Activated naive CD8-positive, alpha-beta T cell treated with anti-CD3 and anti-CD28 coated beads for 36 hours (primary cell): ENCODE results near the gene ATP8B2. TPM values are rescaled to one million over a fixed set of nuclear protein-coding genes. Genes with fewer than 3 reads are reported as not detected.
A peak's percentile ranks its signal among the peaks of the same experiment; 100 is the strongest.
"Not testable (repeated sequence)": the region's sequence is repeated elsewhere in the genome, so short reads cannot be mapped to it uniquely, and the experiment has no call there.

Experiments used
- DNase-seq: peaks from one replicate; pipeline ENCODE4 v3.0.0; 2021
- H3K27ac Mint-ChIP-seq: one replicate; pipeline ENCODE4 v1.8.0; 2022; ENCODE audit warnings: mild to moderate bottlenecking, moderate library complexity, mixed read lengths
- H3K27me3 Mint-ChIP-seq: one replicate; pipeline ENCODE4 v1.8.0; 2022; ENCODE audit warnings: mild to moderate bottlenecking, mixed read lengths
- H3K36me3 Mint-ChIP-seq: one replicate; pipeline ENCODE4 v1.8.0; 2021; ENCODE audit warnings: mild to moderate bottlenecking, mixed read lengths
- H3K4me1 Mint-ChIP-seq: one replicate; pipeline ENCODE4 v1.8.0; 2021; ENCODE audit warnings: mixed read lengths
- H3K4me3 Mint-ChIP-seq: one replicate; pipeline ENCODE4 v1.8.0; 2022; ENCODE audit warnings: mild to moderate bottlenecking, moderate library complexity, mixed read lengths
- H3K9me3 Mint-ChIP-seq: one replicate; pipeline ENCODE4 v1.8.0; 2022; ENCODE audit warnings: mixed read lengths
- total RNA-seq, 2 experiments: library from RNA; stranded (reverse); gene quantifications; one replicate each; pipeline ENCODE4 v1.2.3, GENCODE V29; 2021

ATP8B2 gene
- total RNA-seq, 2 experiments from 2014 or later: 64.9 to 66.4 TPM

DNA sequence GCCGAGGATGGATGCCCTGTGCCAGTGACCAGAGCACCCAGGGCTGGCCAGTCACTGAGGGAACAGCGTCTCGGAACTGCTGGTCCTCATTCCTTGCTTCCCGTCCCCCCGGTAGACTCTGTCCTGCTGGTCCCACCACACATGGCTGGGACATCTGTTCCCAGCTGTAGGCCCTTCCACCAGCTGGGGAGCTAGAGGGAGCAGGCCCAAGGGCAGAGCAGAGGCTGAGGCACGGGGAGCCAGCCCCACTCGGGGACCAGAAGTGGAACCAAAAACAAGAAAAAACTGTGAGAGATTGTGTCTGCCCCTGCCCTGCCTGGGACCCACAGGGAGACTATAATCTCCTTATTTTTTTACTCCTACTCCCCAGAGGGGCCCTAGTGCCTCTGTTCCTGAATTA lies 23.8 kb downstream of the ATP8B2 start:
- H3K27me3 Mint-ChIP-seq: peaks cover 4% of the 10 kb centered on the region
- DNase-seq: no peak
- H3K4me3 Mint-ChIP-seq: no peak overlapping the region
- peak overlapping the region; percentile 46 for H3K27ac Mint-ChIP-seq
- H3K9me3 Mint-ChIP-seq: no peaks in the 10 kb centered on the region
- H3K4me1 Mint-ChIP-seq: peaks cover 57% of the 10 kb centered on the region
- H3K36me3 Mint-ChIP-seq: peaks cover 41% of the 10 kb centered on the region

DNA sequence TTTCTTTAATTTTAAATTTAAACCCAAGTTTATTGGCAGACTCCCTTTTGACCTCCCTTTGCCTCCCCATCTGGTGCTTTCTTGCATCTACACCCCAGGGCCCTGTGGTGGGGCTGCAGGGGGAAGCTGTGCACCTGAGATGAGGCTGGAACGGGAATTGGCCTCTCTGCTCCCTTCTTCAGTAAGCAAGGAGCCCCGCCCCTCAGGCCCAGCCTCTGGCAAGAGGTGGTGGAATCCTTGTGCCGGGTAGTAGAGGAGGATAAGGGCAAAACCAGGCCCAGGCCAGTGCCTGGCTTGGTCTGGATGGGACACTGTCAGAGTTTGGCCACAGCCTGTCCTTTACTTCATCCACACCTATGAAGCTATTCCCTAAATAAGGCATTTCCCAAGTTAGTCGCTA lies 25.1 kb downstream of the ATP8B2 start:
- Mint-ChIP-seq H3K4me3 (no peak overlapping the region), H3K27me3 (peaks cover 4% of the 10 kb centered on the region), H3K9me3 (no peaks in the 10 kb centered on the region), H3K36me3 (peaks cover 29% of the 10 kb centered on the region), H3K27ac (no peak overlapping the region), H3K4me1 (peaks cover 47% of the 10 kb centered on the region)
- no peak for DNase-seq

GRCh38 chr1:154351363-154352068 lies 26.2 kb downstream of the ATP8B2 start:
- no peak overlapping the region for H3K4me3 Mint-ChIP-seq
- H3K4me1 Mint-ChIP-seq: peaks cover 39% of the 10 kb centered on the region
- no peak for DNase-seq
- H3K27me3 Mint-ChIP-seq: peaks cover 4% of the 10 kb centered on the region
- peaks cover 20% of the 10 kb centered on the region for H3K36me3 Mint-ChIP-seq
- H3K27ac Mint-ChIP-seq: no peak overlapping the region
- no peaks in the 10 kb centered on the region for H3K9me3 Mint-ChIP-seq

DNA sequence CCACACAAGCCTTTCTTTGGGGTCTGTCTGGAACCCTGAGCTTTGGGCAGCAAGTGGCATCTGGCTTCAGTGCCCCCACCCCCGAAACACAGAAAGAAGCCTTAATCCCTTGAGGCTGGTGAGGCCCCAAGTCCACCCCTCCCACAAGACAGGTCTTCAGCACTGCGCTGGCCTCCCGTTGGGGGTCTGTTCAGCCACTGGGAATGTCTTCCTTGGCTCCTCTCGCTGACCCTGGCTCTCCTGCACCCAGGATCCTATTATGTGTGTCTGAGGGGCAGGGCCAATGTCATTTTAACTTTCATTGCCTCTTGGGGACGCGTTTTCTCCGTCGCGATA lies 26.9 kb downstream of the ATP8B2 start:
- Mint-ChIP-seq H3K36me3 (peaks cover 15% of the 10 kb centered on the region), H3K9me3 (no peaks in the 10 kb centered on the region), H3K4me3 (peak overlapping the region; percentile 79), H3K4me1 (peaks cover 34% of the 10 kb centered on the region), H3K27me3 (peaks cover 4% of the 10 kb centered on the region), H3K27ac (no peak overlapping the region)
- DNase-seq: no peak

- peaks cover 32% of the 10 kb centered on the region for H3K4me1 Mint-ChIP-seq
These were observed 27.5 kb downstream of the ATP8B2 start for GRCh38 chr1:154352581-154353459.

DNA sequence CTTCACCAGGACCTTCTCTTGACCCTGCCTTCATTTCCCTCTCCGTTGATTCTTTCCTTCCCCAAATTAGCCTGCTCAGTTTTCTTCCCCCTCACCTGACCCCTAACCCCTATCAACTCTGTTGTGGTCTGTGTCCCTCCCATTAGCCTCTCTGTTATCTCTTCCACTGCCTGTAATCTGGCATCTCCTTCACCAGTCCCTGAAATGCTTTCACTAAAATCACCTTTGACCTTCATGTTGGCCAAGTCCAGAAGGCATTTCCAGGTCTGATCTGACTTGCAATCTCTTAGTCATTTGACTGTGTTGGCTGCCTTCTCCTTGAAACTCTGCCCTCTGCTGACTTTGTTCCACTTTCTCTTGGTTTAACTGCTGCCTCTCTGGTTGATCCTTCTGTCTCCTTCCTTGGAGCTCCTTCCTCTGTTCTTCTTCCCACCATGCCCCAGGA lies 28.2 kb downstream of the ATP8B2 start:
- Mint-ChIP-seq H3K36me3 (peaks cover 8% of the 10 kb centered on the region), H3K9me3 (no peaks in the 10 kb centered on the region), H3K27me3 (peaks cover 4% of the 10 kb centered on the region), H3K27ac (peak overlapping the region; percentile 27), H3K4me3 (peak overlapping the region; percentile 79), H3K4me1 (peaks cover 28% of the 10 kb centered on the region)
- DNase-seq: peak; percentile 22

More at GRCh38 chr1:154352581-154353459, 27.5 kb downstream of the ATP8B2 start:
- Mint-ChIP-seq H3K27me3 (peaks cover 4% of the 10 kb centered on the region), H3K36me3 (peaks cover 11% of the 10 kb centered on the region), H3K9me3 (no peaks in the 10 kb centered on the region), H3K27ac (peak overlapping the region; percentile 58), H3K4me3 (peak overlapping the region; percentile 79)
- peak; percentile 50 for DNase-seq

- H3K27ac Mint-ChIP-seq: no peak overlapping the region
- no peak overlapping the region for H3K4me3 Mint-ChIP-seq
- no peaks in the 10 kb centered on the region for H3K9me3 Mint-ChIP-seq
- no peak for DNase-seq
- H3K36me3 Mint-ChIP-seq: peaks cover 3% of the 10 kb centered on the region
- H3K4me1 Mint-ChIP-seq: peaks cover 28% of the 10 kb centered on the region
- H3K27me3 Mint-ChIP-seq: peaks cover 4% of the 10 kb centered on the region
These were observed 28.6 kb downstream of the ATP8B2 start for GRCh38 chr1:154353966-154354365.

GRCh38 chr1:154358519-154358918 lies 33.2 kb downstream of the ATP8B2 start:
- peaks cover 9% of the 10 kb centered on the region for H3K4me1 Mint-ChIP-seq
- no peak for DNase-seq
- H3K36me3 Mint-ChIP-seq: no peaks in the 10 kb centered on the region
- no peak overlapping the region for H3K27ac Mint-ChIP-seq
- no peaks in the 10 kb centered on the region for H3K27me3 Mint-ChIP-seq
- H3K9me3 Mint-ChIP-seq: peaks cover 4% of the 10 kb centered on the region
- no peak overlapping the region for H3K4me3 Mint-ChIP-seq

DNA sequence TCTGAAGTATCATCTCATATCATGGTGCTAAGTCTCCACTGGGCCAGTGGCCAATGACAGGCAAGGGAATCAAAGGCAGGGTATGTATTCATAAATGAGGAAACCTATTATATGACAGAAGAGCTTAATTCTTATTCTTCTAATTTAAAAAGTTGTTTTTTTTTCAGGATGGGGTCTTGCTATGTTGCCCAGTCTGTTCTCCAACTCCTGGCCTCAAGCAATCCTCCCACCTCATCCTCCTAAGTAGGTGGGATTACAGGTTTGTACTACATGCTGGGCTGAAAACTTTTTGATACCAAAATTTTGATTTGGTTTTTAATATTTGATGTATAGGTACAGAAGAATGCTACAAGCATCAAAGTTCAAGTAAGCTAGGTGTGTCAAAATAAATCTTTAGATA lies 35.0 kb downstream of the ATP8B2 start:
- Mint-ChIP-seq H3K27me3 (no peaks in the 10 kb centered on the region), H3K9me3 (peaks cover 4% of the 10 kb centered on the region), H3K4me3 (no peak overlapping the region), H3K27ac (no peak overlapping the region), H3K36me3 (no peaks in the 10 kb centered on the region), H3K4me1 (no peaks in the 10 kb centered on the region)
- no peak for DNase-seq

GRCh38 chr1:154360881-154361280 lies 35.6 kb downstream of the ATP8B2 start:
- not testable (repeated sequence) for H3K27ac Mint-ChIP-seq, H3K4me1 Mint-ChIP-seq, DNase-seq, H3K4me3 Mint-ChIP-seq, H3K9me3 Mint-ChIP-seq, H3K27me3 Mint-ChIP-seq, H3K36me3 Mint-ChIP-seq

DNA sequence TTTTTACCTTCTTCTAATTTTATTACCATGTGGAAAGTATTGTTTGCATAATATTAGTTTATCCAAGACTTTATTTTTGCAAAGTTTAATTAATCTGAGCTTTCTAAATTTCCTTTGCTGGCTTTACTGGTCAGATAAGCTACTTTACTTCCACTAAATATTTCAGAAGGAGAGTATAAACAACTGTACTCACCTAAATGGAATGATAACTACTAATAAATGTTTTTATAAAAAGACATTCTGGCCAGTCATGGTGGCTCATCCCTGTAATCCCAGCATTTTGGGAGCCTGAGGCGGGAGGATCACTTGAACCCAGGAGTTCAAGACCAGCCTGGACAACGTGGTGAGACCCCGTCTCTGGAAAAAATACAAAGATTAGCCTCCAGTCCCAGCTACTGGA lies 36.0 kb downstream of the ATP8B2 start:
- Mint-ChIP-seq H3K27me3 (no peaks in the 10 kb centered on the region), H3K36me3 (no peaks in the 10 kb centered on the region), H3K9me3 (peaks cover 4% of the 10 kb centered on the region), H3K4me1 (peaks cover 6% of the 10 kb centered on the region), H3K4me3 (no peak overlapping the region), H3K27ac (no peak overlapping the region)
- DNase-seq: no peak

DNA sequence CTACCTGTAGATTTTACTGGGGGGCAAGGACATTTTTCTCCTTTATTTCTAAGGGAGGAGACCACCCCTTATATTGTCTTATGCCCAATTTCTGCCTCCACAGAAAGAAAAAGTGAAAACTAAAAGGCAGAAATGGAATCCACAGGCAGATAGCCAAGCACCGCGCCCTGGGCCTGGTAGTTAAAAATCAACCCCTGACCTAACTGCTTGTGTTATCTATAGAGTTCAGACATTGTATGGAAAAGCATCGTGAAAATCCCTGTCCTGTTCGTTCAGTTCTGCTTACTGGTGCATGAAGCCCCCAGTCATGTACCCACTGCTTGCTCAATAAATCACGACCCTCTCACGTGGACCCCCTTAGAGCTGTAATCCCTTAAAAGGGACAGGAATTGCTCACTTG lies 46.1 kb downstream of the ATP8B2 start:
- DNase-seq: no peak
- H3K4me3 Mint-ChIP-seq: no peak overlapping the region
- no peaks in the 10 kb centered on the region for H3K36me3 Mint-ChIP-seq
- H3K27me3 Mint-ChIP-seq: no peaks in the 10 kb centered on the region
- H3K9me3 Mint-ChIP-seq: no peaks in the 10 kb centered on the region
- no peak overlapping the region for H3K27ac Mint-ChIP-seq
- peaks cover 9% of the 10 kb centered on the region for H3K4me1 Mint-ChIP-seq

- DNase-seq: peak; percentile 43
- not testable (repeated sequence) for H3K4me1 Mint-ChIP-seq, H3K27me3 Mint-ChIP-seq, H3K9me3 Mint-ChIP-seq, H3K36me3 Mint-ChIP-seq, H3K4me3 Mint-ChIP-seq, H3K27ac Mint-ChIP-seq
These were observed 48.5 kb downstream of the ATP8B2 start for GRCh38 chr1:154373777-154374357.

- Mint-ChIP-seq H3K9me3 (no peaks in the 10 kb centered on the region), H3K27me3 (no peaks in the 10 kb centered on the region), H3K27ac (no peak overlapping the region), H3K4me1 (peaks cover 9% of the 10 kb centered on the region), H3K36me3 (no peaks in the 10 kb centered on the region), H3K4me3 (no peak overlapping the region)
- no peak for DNase-seq
These were observed 54.0 kb downstream of the ATP8B2 start for GRCh38 chr1:154379301-154379700.

GRCh38 chr1:154384650-154385489 lies 59.5 kb downstream of the ATP8B2 start:
- Mint-ChIP-seq H3K27me3 (no peaks in the 10 kb centered on the region), H3K27ac (peak overlapping the region; percentile 92), H3K36me3 (no peaks in the 10 kb centered on the region), H3K4me3 (no peak overlapping the region), H3K4me1 (peaks cover 36% of the 10 kb centered on the region), H3K9me3 (no peaks in the 10 kb centered on the region)
- DNase-seq: no peak
